ENCODE results near the gene ATP5PF. TPM values are rescaled to one million over a fixed set of nuclear protein-coding genes. Genes with fewer than 3 reads are reported as not detected.
"Not testable (repeated sequence)": the region's sequence is repeated elsewhere in the genome, so short reads cannot be mapped to it uniquely, and the experiment has no call there.

Gene ATP5PF, protein sequence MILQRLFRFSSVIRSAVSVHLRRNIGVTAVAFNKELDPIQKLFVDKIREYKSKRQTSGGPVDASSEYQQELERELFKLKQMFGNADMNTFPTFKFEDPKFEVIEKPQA
- total RNA-seq, result 76.7 TPM
- long read RNA-seq, transcript ATP5PF-201 (4 exons, 614 nt), result major isoform, 34 of 50 reads
- long read RNA-seq, partial matches to known transcripts, result 3 of 50 reads
- long read RNA-seq, other reads (novel, unspliced or antisense), result 7 of 50 reads

DNA sequence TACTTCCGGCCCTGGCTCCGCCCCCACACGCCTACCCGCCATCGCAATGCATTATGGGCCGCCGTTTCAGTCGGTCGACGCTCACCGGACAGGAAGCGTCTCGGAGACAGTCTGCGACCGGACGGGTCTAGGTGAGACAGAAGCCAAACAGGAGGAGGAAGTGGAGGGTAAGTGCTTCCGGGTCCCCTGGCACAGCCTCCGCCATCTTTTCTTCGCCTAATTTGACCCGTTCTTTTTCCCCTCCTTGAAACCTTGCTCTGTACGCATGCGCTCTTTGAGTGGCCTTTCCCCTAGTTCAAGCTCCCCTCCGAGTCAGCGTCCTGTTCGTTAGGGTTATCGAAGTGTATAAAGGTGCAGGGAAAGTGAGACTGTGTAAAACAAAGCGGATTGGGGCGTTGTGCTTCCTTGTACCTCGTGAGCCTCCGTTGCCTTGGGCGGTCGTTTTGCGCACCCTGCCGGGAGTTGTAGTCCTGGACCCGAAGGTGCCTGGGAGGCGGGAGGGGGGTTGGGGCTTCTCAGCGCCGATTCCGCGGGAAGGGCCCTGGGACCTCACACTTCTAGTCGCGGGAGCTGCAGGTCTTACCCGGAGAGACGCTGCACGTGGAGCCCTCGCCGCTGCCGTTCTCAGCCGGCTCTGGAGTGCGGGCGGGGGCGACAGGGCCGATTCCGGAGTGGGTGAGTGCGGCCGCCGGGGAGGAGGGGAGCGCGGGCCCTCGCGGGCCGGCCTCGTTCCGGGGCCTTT is at the start of gene ATP5PF, which contains the start of gene GABPA:
ATP5PF (minus strand) TSS at position 1 of the 742 bp plus-strand sequence. CDS start 5,110 bp downstream, outside the sequence.
GABPA (plus strand) TSS at position 69 of the 742 bp plus-strand sequence. CDS start 6,627 bp downstream, outside the sequence.
- TF ChIP-seq, protein P1, sequence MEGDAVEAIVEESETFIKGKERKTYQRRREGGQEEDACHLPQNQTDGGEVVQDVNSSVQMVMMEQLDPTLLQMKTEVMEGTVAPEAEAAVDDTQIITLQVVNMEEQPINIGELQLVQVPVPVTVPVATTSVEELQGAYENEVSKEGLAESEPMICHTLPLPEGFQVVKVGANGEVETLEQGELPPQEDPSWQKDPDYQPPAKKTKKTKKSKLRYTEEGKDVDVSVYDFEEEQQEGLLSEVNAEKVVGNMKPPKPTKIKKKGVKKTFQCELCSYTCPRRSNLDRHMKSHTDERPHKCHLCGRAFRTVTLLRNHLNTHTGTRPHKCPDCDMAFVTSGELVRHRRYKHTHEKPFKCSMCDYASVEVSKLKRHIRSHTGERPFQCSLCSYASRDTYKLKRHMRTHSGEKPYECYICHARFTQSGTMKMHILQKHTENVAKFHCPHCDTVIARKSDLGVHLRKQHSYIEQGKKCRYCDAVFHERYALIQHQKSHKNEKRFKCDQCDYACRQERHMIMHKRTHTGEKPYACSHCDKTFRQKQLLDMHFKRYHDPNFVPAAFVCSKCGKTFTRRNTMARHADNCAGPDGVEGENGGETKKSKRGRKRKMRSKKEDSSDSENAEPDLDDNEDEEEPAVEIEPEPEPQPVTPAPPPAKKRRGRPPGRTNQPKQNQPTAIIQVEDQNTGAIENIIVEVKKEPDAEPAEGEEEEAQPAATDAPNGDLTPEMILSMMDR (IDR thresholded peaks at IDR 0.05), result no peak
- H3K27me3 ChIP-seq, result no peaks in the 10 kb centered on the region
- H3K27ac ChIP-seq, result peak within 1 kb of the TSS; percentile 99
- peak within 1 kb of the TSS; percentile 78 for H3K4me3 ChIP-seq
- no peaks in the 10 kb centered on the region for H3K9me3 ChIP-seq
- DNase-seq, result peak; percentile 98
- peak; percentile 97 for ATAC-seq
- intact Hi-C loops (cut with DNase I), result no loop called here
- peaks cover 32% of the 10 kb centered on the region for H3K4me1 ChIP-seq
- H3K36me3 ChIP-seq, result no peaks in the 10 kb centered on the region

DNA sequence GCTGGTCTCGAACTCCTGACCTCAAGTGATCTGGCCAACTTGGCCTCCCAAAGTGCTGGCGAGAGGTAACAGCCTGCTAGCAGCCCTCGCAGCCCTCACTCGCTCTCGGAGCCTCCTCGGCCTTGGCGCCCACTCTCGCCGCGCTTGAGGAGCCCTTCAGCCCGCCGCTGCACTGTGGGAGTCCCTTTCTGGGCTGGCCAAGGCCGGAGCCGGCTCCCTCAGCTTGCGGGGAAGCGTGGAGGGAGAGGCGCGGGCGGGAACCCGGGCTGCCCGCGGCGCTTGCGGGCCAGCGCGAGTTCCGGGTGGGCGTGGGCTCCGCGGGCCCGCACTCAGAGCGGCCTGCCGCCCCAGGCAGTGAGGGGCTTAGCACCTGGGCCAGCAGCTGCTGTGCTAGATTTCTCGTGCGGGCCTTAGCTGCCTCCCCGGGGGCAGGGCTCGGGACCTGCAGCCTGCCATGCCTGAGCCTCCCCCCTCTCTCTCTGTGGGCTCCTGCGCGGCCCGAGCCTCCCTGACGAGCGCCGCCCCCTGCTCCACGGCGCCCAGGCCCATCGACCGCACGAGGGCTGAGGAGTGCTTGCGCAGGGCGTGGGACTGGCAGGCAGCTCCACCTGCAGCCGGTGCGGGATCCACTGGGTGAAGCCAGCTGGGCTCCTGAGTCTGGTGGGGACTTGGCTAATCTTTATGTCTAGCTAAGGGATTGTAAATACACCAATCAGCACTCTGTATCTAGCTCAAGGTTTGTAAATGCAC is 43.6 kb upstream of the ATP5PF start:
- DNase-seq; intact Hi-C loops (cut with DNase I): not testable (repeated sequence)

DNA sequence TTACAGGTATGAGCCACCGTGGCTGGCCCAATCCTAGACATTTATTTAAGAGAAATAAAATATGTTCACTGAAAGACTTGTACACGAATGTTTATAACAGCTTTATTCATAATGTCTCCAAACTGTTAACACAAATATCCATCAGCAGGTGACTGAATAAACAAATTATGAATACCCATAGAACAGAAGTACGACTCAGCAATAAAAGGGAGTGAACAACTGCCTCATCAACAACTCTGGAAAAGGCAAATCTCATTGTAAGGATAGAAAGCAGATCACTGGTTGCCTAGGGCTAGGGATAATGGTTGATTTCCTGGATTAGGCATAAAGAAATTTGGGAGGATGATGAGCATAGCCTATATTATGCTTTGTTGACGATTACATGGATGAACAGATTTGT is 41.7 kb upstream of the ATP5PF start:
- Histone ChIP-seq H3K36me3 (no peaks in the 10 kb centered on the region), H3K27me3 (no peaks in the 10 kb centered on the region), H3K4me1 (peaks cover 5% of the 10 kb centered on the region), H3K4me3 (no peak overlapping the region), H3K27ac (no peak overlapping the region), H3K9me3 (no peaks in the 10 kb centered on the region)
- TF ChIP-seq, protein P1 (IDR thresholded peaks at IDR 0.05), result no peak
- DNase-seq (no peak), ATAC-seq (no peak)
- intact Hi-C loops (cut with DNase I), result no loop called here

More for the DNA sequence above, 43.6 kb upstream of the ATP5PF start:
- H3K27me3 ChIP-seq, ATAC-seq, H3K27ac ChIP-seq, H3K36me3 ChIP-seq, H3K4me1 ChIP-seq, H3K4me3 ChIP-seq, H3K9me3 ChIP-seq: not testable (repeated sequence)

DNA sequence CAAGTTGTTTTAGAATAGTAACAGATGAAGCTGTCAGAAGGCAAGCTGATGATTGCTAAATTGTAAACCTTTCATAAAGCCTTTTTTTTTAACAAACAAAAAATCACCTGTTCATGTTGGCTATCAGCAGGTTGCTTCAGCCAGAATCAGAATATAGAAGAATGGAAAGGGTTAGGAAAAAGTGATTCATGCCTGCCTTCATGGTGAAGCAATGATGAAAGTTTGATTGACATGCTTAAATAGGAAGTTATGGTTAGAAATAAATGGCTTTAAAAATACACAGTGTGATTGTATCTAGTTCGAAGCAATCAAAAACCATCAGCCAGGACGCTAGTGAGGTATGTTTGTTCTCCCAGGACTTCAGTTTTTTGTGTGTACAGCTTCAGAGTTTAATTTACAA is 38.0 kb upstream of the ATP5PF start:
- TF ChIP-seq, protein P1 (IDR thresholded peaks at IDR 0.05), result no peak
- intact Hi-C loops (cut with DNase I), result no loop called here
- Histone ChIP-seq H3K9me3 (no peaks in the 10 kb centered on the region), H3K27me3 (no peaks in the 10 kb centered on the region), H3K27ac (peak overlapping the region; percentile 11), H3K4me1 (peaks cover 5% of the 10 kb centered on the region), H3K36me3 (peaks cover 19% of the 10 kb centered on the region), H3K4me3 (no peak overlapping the region)
- ATAC-seq (no peak), DNase-seq (no peak)

DNA sequence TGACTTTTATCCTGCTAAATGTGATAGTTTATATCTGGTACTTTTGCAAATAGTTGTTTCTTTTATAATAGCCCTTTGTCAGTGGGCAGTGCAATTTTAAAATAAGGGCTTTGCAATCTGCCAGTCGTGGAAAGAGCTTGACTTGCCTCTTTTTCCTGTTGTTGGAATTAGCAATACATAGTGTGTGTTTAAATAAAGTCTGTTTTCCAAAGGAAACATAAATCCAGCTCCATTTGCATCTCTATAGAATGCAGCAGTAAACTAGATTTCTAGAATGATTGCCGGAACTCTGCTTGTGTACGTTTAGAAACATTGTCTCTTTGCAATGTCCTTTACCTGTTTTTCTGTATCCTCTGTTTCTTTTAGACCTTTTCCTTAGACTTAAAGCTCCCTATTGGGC is 33.2 kb upstream of the ATP5PF start:
- Histone ChIP-seq H3K27me3 (no peaks in the 10 kb centered on the region), H3K36me3 (peaks cover 63% of the 10 kb centered on the region), H3K27ac (no peak overlapping the region), H3K9me3 (no peaks in the 10 kb centered on the region), H3K4me3 (no peak overlapping the region), H3K4me1 (peaks cover 3% of the 10 kb centered on the region)
- TF ChIP-seq, protein P1 (IDR thresholded peaks at IDR 0.05), result no peak
- intact Hi-C loops (cut with DNase I), result no loop called here
- ATAC-seq, result no peak
- DNase-seq, result no peak
